GM21447 (cell line): Measurements from ENCODE around the gene DNM3.
"Not testable (repeated sequence)": the region's sequence is repeated elsewhere in the genome, so short reads cannot be mapped to it uniquely, and the experiment has no call there.

Experiments used
- ATAC-seq: cut with Tn5 transposase; IDR thresholded peaks from one replicate; pipeline ENCODE4 v1.9.1; 2021; ENCODE audit not compliant: unreplicated experiment

The DNM3 gene

DNA sequence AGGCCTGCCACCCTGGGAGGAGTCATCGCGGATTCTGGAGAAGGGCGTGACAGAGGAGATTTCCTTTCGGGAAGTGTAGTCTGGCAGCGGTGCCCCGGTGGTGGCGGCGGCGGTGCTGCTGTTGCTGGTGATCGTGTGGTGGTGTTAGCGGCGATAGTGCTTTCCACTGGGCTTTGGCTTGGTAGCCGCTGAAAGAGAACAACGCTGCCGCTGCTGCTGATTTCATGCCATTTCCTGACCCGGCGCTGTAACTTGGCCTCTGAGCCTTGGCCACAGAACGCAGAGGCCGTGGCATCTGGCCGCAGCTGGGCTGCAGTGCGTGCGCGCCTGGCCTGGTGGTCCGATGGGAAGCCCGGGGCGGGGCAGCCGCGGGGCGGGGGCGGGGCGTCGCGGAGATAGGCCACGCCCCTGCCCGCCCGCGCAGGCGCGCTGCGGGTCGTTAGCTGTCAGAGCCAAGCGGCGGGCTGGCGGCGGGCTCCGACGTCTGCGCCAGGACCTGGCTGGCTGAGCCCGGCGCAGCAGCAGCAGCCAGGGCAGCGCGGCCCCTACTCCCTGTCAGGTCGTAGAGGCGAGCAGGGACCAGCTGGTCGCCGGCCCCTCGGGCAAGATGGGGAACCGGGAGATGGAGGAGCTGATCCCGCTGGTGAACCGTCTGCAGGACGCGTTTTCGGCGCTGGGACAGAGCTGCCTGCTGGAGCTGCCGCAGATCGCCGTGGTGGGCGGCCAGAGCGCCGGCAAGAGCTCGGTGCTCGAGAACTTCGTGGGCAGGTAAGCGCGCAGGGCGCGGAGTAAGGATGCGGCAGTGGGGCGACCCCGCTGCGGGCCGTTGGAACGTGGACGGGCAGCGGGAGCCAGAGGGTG, at the start of gene DNM3:
Gene DNM3, plus strand, starts transcription at position 449 of the 861 bp plus-strand sequence. Its CDS starts 159 bp downstream, at position 608.
- peak; percentile 78 for ATAC-seq

DNA sequence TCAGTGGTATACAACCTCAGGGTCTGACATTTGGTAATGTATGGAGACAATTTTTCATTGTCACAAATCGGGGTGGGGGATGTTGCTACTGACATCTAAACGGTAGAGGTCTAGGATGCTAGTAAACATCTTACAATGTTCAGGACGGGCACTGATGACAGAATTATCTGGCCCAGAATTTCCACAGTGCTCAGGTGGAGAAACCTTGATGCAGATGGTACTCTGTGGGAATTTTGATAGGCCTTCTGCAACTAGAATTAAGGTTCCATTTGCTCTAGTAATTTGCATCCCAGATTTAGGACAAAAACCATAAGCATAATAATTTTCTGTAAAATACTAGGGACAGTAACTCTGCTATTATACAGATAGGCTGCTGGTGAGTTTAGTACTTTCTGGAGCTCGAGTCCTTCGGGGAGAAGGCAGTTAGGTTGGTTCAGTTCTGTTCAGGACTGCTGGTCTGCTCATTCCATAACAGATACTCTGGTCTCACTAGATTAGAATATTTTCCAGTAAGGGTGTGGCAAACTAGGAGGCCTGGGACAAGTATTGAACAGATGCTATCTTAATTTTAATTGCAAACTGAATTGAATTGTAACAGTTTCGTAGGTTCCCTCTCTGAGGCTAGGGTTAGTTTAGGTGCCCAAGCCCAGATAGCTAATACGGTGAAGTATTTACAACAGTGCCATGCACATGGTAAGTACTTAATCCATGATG, 48.5 kb upstream of the DNM3 start:
- ATAC-seq: no peak

DNA sequence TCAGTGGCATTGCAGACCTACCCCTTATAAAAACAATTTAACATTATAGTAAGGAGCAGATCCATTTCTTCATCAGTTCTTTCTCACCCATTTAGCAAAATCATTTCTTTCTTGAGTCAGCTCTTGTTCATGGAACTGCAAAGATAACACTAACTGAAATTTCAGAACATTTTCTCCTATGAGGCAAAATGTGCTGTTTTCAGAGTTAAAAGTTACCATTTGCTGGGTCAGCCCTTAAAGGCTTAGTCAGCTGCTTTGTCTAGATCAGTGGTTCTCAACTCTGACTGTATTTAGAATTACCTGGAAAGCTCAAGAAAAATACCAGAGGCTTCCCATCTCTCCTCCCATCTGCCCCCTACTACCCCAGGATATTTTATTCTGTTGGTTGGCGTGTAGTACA, 47.7 kb upstream of the DNM3 start:
- ATAC-seq: no peak

DNA sequence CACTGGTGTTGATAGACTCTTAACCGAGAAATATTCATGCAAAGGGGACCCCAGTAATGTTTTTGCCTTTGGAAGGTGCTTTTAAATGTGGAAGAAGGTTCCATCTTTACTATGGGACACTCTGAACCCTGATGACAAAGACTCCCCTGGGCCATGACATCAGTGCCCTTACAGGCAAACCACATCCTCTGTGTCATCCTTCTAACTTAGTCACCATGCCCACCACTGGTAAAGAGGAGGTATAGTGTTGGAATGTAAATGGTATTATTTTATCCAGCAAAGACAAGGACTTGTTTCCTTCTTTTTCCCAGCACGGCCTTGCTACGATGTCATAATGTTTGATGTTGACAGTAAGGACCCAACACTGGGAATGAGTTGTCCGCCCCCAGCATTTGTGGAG, 47.2 kb upstream of the DNM3 start:
- ATAC-seq: no peak

DNA sequence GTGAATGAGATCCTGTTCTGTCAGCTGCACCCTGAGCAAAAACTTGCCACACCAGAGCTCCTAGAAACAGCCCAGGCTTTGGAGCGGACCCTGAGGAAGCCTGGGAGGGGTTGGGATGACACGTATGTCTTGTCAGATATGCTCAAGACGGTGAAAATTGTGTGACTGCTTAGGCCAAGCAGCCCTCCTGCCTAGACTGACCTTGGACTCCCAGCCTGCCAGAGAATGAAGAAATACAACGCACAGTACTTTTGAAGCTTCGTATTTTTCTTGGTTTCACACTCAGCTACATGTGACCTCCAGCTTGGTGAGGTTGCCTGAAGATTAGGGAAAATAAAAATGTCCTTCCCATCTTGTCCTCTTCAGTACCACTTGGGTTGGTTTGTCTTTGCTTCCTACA, 44.7 kb upstream of the DNM3 start:
- no peak for ATAC-seq

DNA sequence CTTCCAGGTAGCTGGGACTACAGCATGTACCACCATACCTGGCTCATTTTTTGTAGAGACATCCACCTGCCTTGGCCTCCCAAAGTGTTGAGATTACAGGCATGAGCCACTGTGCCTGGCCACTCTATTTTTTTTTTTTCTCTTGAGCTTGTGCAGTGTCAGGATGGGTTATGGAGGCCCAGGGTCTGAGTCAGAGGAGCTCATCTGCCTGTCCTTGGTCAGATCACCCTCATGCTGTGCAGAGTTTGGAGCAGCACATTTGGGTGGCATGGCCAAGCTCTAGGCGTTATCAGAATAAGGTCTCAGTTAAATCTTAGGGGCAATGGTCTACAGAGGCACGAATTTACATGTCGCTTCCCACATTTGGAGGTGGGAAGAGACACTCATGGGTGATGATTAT, 43.0 kb upstream of the DNM3 start:
- no peak for ATAC-seq

DNA sequence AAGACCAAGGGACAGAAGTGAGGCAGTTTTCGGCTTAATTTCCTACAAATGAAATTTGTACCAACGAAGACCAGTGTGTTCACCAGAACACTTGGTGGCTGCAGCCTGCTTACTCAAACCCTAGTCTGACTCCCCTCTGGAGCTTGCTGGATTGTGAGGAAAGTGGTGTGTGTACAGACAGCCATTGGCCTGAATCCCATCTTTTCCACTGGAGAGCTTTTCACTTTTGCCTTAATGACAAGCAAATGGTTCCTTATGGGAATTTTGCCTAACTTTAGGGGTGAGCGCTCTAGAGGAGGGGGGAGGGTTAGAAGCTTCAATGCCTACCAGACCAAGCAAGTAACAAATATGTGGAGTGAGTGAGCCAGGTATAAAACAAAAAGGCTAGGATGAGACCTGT, 42.5 kb upstream of the DNM3 start:
- no peak for ATAC-seq

DNA sequence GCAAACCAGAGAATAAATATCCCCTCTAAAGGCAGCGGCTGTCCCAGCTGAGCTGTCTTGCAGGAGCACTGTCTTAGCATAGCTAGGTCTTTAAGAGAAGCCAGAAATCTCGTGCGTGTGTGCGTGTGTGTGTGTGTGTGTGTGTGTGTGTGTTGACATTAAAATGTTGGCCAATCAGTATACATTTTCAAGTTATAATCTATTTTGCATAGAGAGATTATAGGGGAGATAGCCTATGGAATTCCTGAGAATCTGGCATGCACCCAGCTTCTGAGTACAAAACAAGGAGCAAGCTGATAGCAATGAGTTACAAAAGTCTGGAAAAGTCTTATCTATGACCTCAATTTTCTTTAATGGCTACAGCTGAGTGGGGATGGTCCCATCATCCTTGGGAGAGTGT, 42.1 kb upstream of the DNM3 start:
- ATAC-seq: no peak

DNA sequence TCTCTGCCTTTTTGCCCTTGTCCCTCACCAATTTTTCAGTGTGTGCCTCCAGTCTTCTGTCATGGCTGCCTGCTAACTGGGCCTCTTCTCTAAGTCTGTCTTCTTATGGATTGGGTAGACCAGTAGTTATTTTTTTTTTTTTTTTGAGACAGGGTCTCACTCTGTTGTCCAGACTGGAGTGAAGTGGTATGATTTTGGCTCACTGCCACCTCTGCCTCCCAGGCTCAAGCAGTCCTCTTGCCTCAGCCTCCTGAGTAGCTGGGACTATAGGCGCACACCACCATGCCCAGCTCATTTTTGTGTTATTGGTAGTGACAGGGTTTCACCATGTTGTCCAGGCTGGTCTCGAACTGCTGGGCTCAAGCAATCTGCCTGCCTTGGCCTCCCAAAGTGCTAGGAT, 41.6 kb upstream of the DNM3 start:
- ATAC-seq: not testable (repeated sequence)

DNA sequence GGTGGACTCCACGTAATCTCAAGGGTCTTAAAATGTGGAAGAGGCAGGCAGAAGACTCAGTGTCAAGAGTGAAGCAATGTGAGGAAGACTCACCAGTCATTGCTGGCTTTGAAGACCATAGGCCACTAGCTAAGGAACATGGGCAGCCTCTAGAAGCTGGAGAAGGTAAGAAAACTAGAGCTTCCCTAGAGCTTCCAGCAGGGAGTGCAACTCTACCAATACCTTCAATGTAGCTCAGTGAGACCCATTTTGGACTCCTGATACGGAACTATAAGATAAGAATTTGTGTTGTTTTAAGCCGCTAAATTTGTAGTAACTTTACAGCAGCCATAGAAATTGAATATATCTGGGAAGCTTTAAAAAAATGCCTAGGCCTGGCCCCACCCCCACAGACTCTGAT, 41.0 kb upstream of the DNM3 start:
- no peak for ATAC-seq

DNA sequence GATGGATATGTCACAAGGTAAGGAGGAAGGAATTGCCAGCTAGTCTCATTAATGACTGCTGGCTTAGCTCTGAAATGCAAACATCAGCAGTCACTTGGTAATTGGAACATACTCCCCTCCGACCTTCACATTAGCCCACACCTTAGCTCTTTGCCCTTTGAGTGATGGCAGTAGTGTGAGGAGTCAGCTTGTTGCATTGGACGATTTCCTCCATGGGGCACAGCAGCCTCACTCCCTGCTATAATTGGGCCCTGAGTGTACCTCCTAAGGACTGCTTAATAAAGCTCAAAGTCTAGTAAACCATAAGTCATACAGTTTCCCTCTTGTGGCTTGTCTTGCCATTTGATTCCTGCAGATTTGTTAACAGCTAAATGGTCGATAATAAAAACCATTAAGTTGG, 40.4 kb upstream of the DNM3 start:
- ATAC-seq: no peak

DNA sequence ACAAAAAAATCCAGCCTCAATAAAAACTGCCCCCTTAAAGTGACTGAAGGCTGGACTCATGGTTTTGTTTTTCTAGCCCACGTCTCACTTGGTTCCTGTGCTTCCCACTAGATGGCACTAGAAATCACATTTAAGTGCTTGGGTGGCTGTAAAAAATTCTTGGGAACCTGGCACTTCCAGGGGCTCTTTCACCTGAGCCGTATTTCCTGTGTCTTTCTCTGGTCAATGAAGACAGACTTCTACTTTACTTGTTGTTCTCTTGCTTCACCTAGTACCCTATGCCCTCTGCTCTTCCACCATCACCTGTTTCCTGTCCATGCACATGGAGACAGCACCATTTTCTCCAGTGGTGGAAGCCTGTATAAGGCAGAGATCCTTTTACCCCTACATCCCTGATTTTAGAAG, 39.8 kb upstream of the DNM3 start:
- no peak for ATAC-seq

DNA sequence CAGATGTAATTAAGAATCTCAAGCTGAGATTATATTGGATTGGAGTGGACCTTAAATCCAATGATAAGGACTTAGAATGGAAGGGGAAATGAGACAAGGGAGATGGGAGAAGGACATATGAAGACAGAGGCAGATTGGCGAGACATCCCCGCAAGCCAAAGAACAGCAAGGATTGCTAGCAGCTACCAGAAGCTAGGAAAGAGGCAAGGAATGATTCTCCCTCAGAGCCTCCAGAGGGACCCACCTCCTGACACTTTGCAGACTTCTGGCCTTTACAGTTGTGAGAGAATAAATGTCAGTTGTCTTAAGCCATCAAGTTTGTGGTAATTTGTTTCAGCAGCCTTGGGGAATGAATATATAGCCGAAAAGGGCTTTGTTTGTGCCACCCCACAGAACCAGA, 39.1 kb upstream of the DNM3 start:
- no peak for ATAC-seq

DNA sequence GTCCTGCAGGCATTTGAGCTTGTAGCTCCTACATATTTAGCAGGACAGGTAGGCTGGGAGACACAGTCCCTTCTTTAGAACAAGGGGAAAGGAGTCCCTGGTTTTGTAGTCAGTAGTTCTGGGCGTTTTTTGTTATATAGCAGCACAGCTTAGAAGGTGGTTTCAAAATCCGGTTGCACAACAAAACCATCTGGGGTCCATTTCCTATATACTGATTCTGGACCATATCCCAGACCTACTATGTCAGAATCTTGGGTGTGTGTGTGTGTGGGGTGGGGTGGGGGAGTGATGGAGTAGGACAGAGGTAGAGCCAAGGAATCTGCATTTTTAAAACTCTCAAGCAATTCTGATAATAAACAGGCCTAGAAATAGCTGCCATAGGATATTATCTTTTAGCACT, 38.3 kb upstream of the DNM3 start:
- no peak for ATAC-seq

DNA sequence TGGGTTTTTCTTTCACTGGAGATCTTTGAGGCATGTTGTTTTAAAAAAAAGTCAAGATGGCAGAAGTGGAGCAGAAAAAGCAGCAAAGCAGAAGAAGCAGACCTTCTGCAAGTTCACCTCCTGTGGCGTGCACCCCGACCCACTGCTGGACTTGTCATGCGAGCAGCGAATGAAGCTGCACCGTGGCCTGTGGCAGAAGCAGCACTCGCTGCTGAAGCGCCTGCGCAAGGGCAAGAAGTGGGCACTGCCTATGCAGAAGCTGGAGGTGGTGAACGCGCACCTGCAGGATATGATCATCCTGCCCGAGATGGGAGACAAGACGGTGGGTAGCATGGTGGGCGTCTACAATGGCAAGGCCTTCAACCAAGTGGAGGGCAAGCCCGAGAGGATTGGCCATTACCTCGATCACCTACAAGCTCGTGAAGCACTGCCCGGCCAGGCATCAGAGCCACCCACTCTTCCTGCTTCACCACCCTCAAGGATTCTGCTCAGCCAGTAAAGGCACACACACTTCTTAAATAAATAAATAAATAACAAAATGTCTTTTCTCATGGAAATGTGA, 37.8 kb upstream of the DNM3 start:
- no peak for ATAC-seq

DNA sequence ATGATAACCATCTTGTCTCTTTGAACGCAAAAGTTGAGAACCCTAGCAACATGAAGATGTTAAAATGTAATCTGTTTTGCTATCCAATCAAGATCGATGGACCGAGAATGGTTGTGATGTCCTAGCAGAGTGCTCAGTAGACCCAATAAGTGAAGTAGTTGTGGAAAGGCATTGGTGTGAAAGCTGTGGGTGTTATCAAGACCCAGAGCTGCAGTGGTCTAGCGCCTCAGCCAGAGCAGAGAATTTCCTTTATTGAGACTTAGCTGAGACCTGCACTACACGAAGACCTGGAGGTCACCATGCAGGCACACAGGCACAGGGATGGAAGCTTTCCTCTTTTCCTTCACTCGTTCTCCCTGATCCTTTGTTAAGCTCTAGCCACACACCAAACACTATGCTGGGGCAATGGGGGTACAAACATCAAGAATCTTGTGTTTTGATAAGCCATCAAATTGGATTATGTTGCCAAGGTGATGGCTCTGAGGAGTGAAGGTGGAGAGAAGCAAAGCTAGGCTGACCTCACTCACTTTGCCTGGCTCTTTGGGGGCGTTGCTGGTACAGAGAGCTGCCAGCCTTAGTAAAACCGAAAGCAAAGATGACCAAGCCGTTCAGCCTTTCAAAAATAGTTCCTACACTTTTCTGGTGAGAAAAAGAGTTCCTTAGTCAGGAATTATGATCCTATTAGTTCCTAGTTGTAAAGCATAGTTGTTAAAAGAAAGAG, 35.7 kb upstream of the DNM3 start:
- peak; percentile 86 for ATAC-seq

DNA sequence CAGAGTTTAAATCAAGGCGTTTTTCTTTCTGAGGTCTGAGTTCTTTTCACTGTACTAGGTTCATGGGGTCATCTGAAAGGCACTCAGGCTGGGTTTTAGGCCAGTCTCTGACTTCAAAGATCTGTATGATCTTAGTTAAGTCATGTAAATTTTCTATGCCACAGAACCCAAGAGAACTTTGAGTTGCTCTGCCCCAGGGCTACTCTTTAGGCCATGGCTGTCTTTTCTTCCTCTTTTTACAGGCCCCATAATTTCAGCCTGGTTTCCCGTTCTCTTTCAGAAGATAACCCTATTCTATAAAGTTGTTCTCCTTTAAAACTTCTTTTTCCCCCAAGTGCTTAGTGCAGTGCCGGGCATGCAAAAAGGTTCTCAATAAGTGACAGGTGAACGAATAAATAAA, 33.7 kb upstream of the DNM3 start:
- no peak for ATAC-seq

DNA sequence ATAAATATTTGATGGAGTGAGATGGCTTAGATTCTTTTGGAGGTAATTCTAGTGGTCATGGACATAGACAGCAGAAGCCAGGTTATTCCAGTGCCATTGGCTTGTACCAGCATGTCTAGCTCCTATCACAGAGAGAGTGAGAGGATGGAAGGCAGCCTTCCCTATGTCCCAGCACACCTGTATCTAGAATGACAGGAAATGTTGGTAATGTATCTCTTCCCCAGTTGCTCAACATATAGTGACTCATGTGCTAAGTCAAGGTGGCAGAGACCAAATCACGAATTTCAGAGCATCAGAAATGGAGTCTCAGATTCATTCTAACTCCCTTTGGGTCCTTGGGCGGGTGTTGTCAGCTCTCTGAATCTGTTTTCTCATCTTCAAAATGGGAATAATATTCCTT, 31.5 kb upstream of the DNM3 start:
- ATAC-seq: no peak

DNA sequence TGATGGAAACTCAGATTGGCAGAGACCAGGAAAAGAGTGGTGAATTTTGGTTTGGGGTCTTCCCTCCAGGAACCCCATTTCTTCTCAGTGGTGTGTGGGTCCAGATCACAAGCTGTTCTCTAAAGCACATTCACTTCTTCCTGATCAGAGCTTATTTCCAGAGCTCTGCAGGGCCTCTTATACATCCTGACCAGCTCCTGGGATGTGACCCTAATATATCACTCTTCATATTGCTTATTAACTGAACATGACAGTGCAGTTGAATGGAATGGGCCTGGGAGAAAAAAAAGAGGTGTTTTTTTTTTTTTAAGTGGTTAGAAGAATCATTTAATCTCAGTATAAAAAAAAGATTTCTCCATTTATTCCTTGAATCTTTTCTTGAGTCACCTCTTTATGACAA, 29.6 kb upstream of the DNM3 start:
- ATAC-seq: no peak

DNA sequence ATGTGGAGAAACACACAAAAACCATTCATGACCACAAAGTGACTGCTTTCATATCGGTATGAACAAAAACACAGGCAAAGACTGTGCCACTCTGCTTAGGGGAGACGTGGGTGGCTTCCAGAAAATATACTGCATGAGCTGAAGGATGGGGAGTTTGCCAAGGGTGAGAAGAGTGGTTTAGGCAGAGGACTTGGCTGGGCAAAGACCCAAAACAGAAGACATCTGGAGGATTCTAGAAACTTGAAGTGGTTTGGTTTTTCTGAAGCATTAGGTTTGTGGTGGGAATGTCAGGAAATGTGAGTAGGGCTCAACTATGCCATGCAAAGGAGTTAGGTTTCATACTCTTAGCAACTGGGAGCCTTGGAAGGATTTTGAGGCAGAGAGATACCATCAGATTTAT, 26.6 kb upstream of the DNM3 start:
- no peak for ATAC-seq

DNA sequence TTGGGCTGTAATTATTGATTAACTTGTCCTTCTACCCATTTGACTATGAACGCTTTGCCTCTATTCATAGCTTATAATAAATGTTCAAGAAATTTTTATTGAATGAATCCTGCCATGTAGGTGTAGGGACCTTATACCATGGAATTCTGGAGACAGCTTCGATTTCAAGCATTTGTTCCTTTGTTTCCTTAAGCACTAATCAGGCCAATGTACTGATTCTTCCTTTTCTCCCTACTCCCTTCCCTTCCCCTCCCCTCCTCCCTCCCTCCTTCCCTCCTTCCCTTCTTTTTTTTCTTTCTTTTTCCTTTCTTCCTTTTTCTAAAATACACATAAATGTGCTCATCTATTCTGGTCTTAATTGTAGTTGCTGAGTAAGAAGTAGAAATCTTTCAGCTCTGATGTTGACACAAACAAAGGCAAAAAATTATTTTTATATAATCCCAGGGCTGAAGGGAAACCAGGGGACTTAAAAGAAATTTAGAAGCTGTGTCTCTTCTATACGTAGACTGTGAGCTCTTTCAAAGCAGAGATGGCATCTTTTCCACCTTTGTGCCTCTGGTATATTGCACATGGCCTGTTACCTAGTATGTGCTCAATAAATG, 24.9 kb upstream of the DNM3 start:
- no peak for ATAC-seq
